Smooth muscle cell (in vitro differentiated cells): ENCODE data around the gene KIAA0513. TPM values are rescaled to one million over a fixed set of nuclear protein-coding genes. Genes with fewer than 3 reads are reported as not detected.

Experiments used
- DNase-seq: peaks from one replicate; lab custom pipeline; 2025; ENCODE audit not compliant: unreplicated experiment; lab: John Stamatoyannopoulos, UW
- H2AFZ ChIP-seq: fragments of 200-600 bp; sonication (generic); 2 replicates; pipeline ENCODE4 v1.6.0; 2016; ENCODE audit warnings: antibody characterized with exemption, low read depth, mild to moderate bottlenecking
- H3F3A ChIP-seq: fragments of 200-600 bp; sonication (generic); 2 replicates; pipeline ENCODE4 v1.6.0; 2017; ENCODE audit warnings: antibody characterized with exemption, low read depth
- H3K27ac ChIP-seq: fragments of 200-600 bp; sonication (generic); 2 replicates; pipeline ENCODE4 v1.5.1; 2016; ENCODE audit warnings: low read depth, mild to moderate bottlenecking
- H3K27me3 ChIP-seq: fragments of 200-600 bp; sonication (generic); 2 replicates; pipeline ENCODE4 v1.6.1; 2016; ENCODE audit warnings: low read depth, mild to moderate bottlenecking
- H3K36me3 ChIP-seq: fragments of 200-600 bp; sonication (generic); 2 replicates; pipeline ENCODE4 v1.5.1; 2016; ENCODE audit warnings: low read depth
- H3K4me1 ChIP-seq: fragments of 200-600 bp; sonication (generic); 2 replicates; pipeline ENCODE4 v1.5.1; 2016; ENCODE audit warnings: low read depth
- H3K4me2 ChIP-seq: fragments of 200-600 bp; sonication (generic); 2 replicates; pipeline ENCODE4 v1.6.0; 2016; ENCODE audit warnings: mild to moderate bottlenecking
- H3K4me3 ChIP-seq: fragments of 200-600 bp; sonication (generic); 2 replicates; pipeline ENCODE4 v1.5.1; 2016; ENCODE audit warnings: mild to moderate bottlenecking
- H3K79me2 ChIP-seq: fragments of 200-600 bp; sonication (generic); 2 replicates; pipeline ENCODE4 v1.6.0; 2016; ENCODE audit warnings: low read depth, mild to moderate bottlenecking
- H3K9ac ChIP-seq: fragments of 200-600 bp; sonication (generic); 2 replicates; pipeline ENCODE4 v1.6.0; 2016; ENCODE audit warnings: low read depth
- H3K9me3 ChIP-seq: fragments of 200-600 bp; sonication (generic); replicated peaks from 2 replicates; pipeline ENCODE4 v1.5.1; 2016; ENCODE audit warnings: low read depth
- H4K20me1 ChIP-seq: fragments of 200-600 bp; sonication (generic); 2 replicates; pipeline ENCODE4 v1.6.0; 2016; ENCODE audit warnings: low read depth
- CTCF ChIP-seq: fragments of 200-600 bp; sonication (generic); IDR thresholded peaks from 2 replicates; pipeline ENCODE4 v1.5.1; 2017; ENCODE audit warnings: borderline replicate concordance, mild to moderate bottlenecking, antibody characterized with exemption; ENCODE audit not compliant: insufficient read depth, poor library complexity, severe bottlenecking
- WGBS: methylation state at CpG from one replicate; pipeline ENCODE4 v1.1.7; 2016; ENCODE audit warnings: low lambda C conversion rate; 5-methylcytosine and 5-hydroxymethylcytosine counted together
- polyA plus RNA-seq: library from polyadenylated mRNA; unstranded; fragments of >200 nt; fragmentation: Nextera tagmentation; extraction: Ambion mirVana; gene quantifications from 2 replicates; pipeline ENCODE4 v1.2.1, GENCODE V29; 2016
- total RNA-seq: library from RNA; depleted of rRNA; stranded (reverse); fragments of >200 nt; gene quantifications from 2 replicates; pipeline ENCODE4 v1.2.3, GENCODE V29; 2014

KIAA0513 gene
- total and polyA plus RNA-seq, 2 experiments from 2014 or later: 3.2 to 3.3 TPM

GRCh38 chr16:85017633-85018032, 10.0 kb upstream of the KIAA0513 start:
- Histone ChIP-seq H3K27me3 (no peaks in the 10 kb centered on the region), H3K79me2 (no peaks in the 10 kb centered on the region), H3K27ac (no peak overlapping the region), H3K4me3 (no peak overlapping the region), H3K9me3 (no peaks in the 10 kb centered on the region), H3F3A (no peaks in the 10 kb centered on the region), H3K4me2 (no peak overlapping the region), H4K20me1 (no peaks in the 10 kb centered on the region), H3K9ac (no peak overlapping the region), H2AFZ (no peak overlapping the region), H3K36me3 (no peaks in the 10 kb centered on the region), H3K4me1 (no peaks in the 10 kb centered on the region)
- DNase-seq: no peak
- no peak for TF ChIP-seq CTCF
- WGBS: 93% methylated on average over 8 of the region's 8 CpGs

- no peak for DNase-seq
- no peak for TF ChIP-seq CTCF
- Histone ChIP-seq H2AFZ (no peak overlapping the region), H3K79me2 (no peaks in the 10 kb centered on the region), H3K4me2 (no peak overlapping the region), H3K9ac (no peak overlapping the region), H3K36me3 (no peaks in the 10 kb centered on the region), H3K27ac (no peak overlapping the region), H3K9me3 (no peaks in the 10 kb centered on the region), H3K4me1 (no peaks in the 10 kb centered on the region), H3K4me3 (no peak overlapping the region), H3K27me3 (no peaks in the 10 kb centered on the region), H3F3A (no peaks in the 10 kb centered on the region), H4K20me1 (no peaks in the 10 kb centered on the region)
- WGBS: 87% methylated on average over 19 of the region's 19 CpGs
These were observed 8.9 kb upstream of the KIAA0513 start for GRCh38 chr16:85018529-85019236.

GRCh38 chr16:85019659-85020245, 7.8 kb upstream of the KIAA0513 start:
- Histone ChIP-seq H3K9ac (no peak overlapping the region), H2AFZ (no peak overlapping the region), H3K27ac (no peak overlapping the region), H4K20me1 (no peaks in the 10 kb centered on the region), H3K4me2 (no peak overlapping the region), H3K27me3 (no peaks in the 10 kb centered on the region), H3K4me3 (no peak overlapping the region), H3K4me1 (no peaks in the 10 kb centered on the region), H3F3A (no peaks in the 10 kb centered on the region), H3K79me2 (no peaks in the 10 kb centered on the region), H3K36me3 (no peaks in the 10 kb centered on the region), H3K9me3 (no peaks in the 10 kb centered on the region)
- 92% methylated on average over 9 of the region's 9 CpGs for WGBS
- no peak for DNase-seq
- no peak for TF ChIP-seq CTCF
